Loucy (cell line): ENCODE data around the gene ATRIP.
A peak's percentile ranks its signal among the peaks of the same experiment; 100 is the strongest.

Experiments
- H2AFZ ChIP-seq: fragments of 200-600 bp; sonication (generic); 2 replicates; pipeline ENCODE4 v1.6.0; 2016; ENCODE audit warnings: antibody characterized with exemption, mild to moderate bottlenecking, low read length, moderate library complexity
- H3F3A ChIP-seq: fragments of 200-600 bp; 2 replicates; pipeline ENCODE4 v1.6.0; 2016; ENCODE audit warnings: antibody characterized with exemption, low read depth, mild to moderate bottlenecking
- H3K27me3 ChIP-seq: fragments of 200-600 bp; sonication (generic); 2 replicates; pipeline ENCODE4 v1.6.1; 2014; ENCODE audit warnings: low read length, mild to moderate bottlenecking; ENCODE audit not compliant: insufficient read depth, poor library complexity, severe bottlenecking
- H3K36me3 ChIP-seq: fragments of 200-600 bp; sonication (generic); 2 replicates; pipeline ENCODE4 v1.6.1; 2016; ENCODE audit warnings: low read length; ENCODE audit not compliant: insufficient read depth
- H3K4me1 ChIP-seq: fragments of 200-600 bp; sonication (generic); 2 replicates; pipeline ENCODE4 v1.5.1; 2014; ENCODE audit warnings: low read length, mild to moderate bottlenecking; ENCODE audit not compliant: insufficient read depth, poor library complexity, severe bottlenecking
- H3K4me2 ChIP-seq: fragments of 200-600 bp; sonication (generic); 2 replicates; pipeline ENCODE4 v1.6.0; 2014; ENCODE audit warnings: antibody characterized with exemption, low read length, low read depth, mild to moderate bottlenecking; ENCODE audit not compliant: poor library complexity, severe bottlenecking
- H3K4me3 ChIP-seq: fragments of 200-600 bp; sonication (generic); 2 replicates; pipeline ENCODE4 v1.5.1; 2014; ENCODE audit warnings: low read length, mild to moderate bottlenecking, mixed read lengths; ENCODE audit not compliant: poor library complexity, severe bottlenecking
- H3K79me2 ChIP-seq: fragments of 200-600 bp; sonication (generic); 2 replicates; pipeline ENCODE4 v1.6.1; 2014; ENCODE audit warnings: low read length; ENCODE audit not compliant: insufficient read depth
- H3K9ac ChIP-seq: fragments of 200-600 bp; sonication (generic); 2 replicates; pipeline ENCODE4 v1.6.0; 2014; ENCODE audit warnings: mild to moderate bottlenecking, low read depth, low read length, moderate library complexity; ENCODE audit not compliant: poor library complexity, severe bottlenecking
- H3K9me2 ChIP-seq: fragments of 200-600 bp; sonication (generic); replicated peaks from 2 replicates; pipeline ENCODE4 v1.6.1; 2016; ENCODE audit warnings: low read depth, low read length, mixed read lengths
- H3K9me3 ChIP-seq: fragments of 200-600 bp; sonication (generic); 2 replicates; pipeline ENCODE4 v1.6.1; 2014; ENCODE audit warnings: mild to moderate bottlenecking, antibody characterized with exemption, low read length, low read depth; ENCODE audit not compliant: insufficient read depth
- H4K20me1 ChIP-seq: fragments of 200-600 bp; sonication (generic); 2 replicates; pipeline ENCODE4 v1.6.0; 2014; ENCODE audit warnings: antibody characterized with exemption, low read length, mild to moderate bottlenecking; ENCODE audit not compliant: insufficient read depth, poor library complexity, severe bottlenecking
- CTCF ChIP-seq: fragments of 200-600 bp; sonication (generic); conservative IDR thresholded peaks from 2 replicates; pipeline ENCODE4 v1.5.1; 2014; ENCODE audit warnings: mild to moderate bottlenecking, antibody characterized with exemption, low read length
- EZH2phosphoT487 ChIP-seq: fragments of 200-600 bp; IDR thresholded peaks from 2 replicates; pipeline ENCODE4 v1.6.1; 2018; ENCODE audit warnings: antibody characterized with exemption, mild to moderate bottlenecking, moderate library complexity, borderline replicate concordance

Gene ATRIP

GRCh38 chr3:48425281-48425812 lies 21.2 kb upstream of the ATRIP start:
- peaks cover 30% of the 10 kb centered on the region for H4K20me1 ChIP-seq
- H3K27me3 ChIP-seq, result no peaks in the 10 kb centered on the region
- peak overlapping the region; percentile 82 for H3K9ac ChIP-seq
- H3K4me3 ChIP-seq, result peak overlapping the region; percentile 78
- no peak overlapping the region for H2AFZ ChIP-seq
- peak overlapping the region; percentile 96 for H3K4me2 ChIP-seq
- peaks cover 81% of the 10 kb centered on the region for H3K79me2 ChIP-seq
- no peaks in the 10 kb centered on the region for H3K9me3 ChIP-seq
- H3K4me1 ChIP-seq, result peaks cover 42% of the 10 kb centered on the region
- H3K9me2 ChIP-seq, result no peaks in the 10 kb centered on the region
- H3F3A ChIP-seq, result no peaks in the 10 kb centered on the region
- TF ChIP-seq CTCF (no peak), EZH2phosphoT487 (no peak)
- peaks cover 6% of the 10 kb centered on the region; the same call in 1 of the 2 replicates for H3K36me3 ChIP-seq

- peaks cover 30% of the 10 kb centered on the region for H4K20me1 ChIP-seq
- H3K4me2 ChIP-seq, result peak overlapping the region; percentile 96
- H3K4me1 ChIP-seq, result peaks cover 46% of the 10 kb centered on the region
- H3K9me2 ChIP-seq, result no peaks in the 10 kb centered on the region
- peak overlapping the region; percentile 82 for H3K9ac ChIP-seq
- peaks cover 76% of the 10 kb centered on the region for H3K79me2 ChIP-seq
- no peak overlapping the region for H2AFZ ChIP-seq
- H3F3A ChIP-seq, result no peaks in the 10 kb centered on the region
- no peaks in the 10 kb centered on the region for H3K9me3 ChIP-seq
- TF ChIP-seq CTCF (no peak), EZH2phosphoT487 (no peak)
- H3K4me3 ChIP-seq, result peak overlapping the region; percentile 78
- H3K36me3 ChIP-seq, result peaks cover 6% of the 10 kb centered on the region; the same call in 1 of the 2 replicates
- H3K27me3 ChIP-seq, result no peaks in the 10 kb centered on the region
Observed at GRCh38 chr3:48426401-48426909, 20.1 kb upstream of the ATRIP start.

- Histone ChIP-seq H4K20me1 (peaks cover 30% of the 10 kb centered on the region), H3F3A (no peaks in the 10 kb centered on the region), H3K79me2 (peaks cover 73% of the 10 kb centered on the region), H3K4me1 (peaks cover 46% of the 10 kb centered on the region), H3K27me3 (no peaks in the 10 kb centered on the region), H3K4me3 (peak overlapping the region; percentile 78), H2AFZ (no peak overlapping the region), H3K9ac (peak overlapping the region; percentile 82), H3K9me2 (no peaks in the 10 kb centered on the region), H3K36me3 (peaks cover 6% of the 10 kb centered on the region; the same call in 1 of the 2 replicates), H3K9me3 (no peaks in the 10 kb centered on the region), H3K4me2 (peak overlapping the region; percentile 96)
- no peak for TF ChIP-seq EZH2phosphoT487
- TF ChIP-seq CTCF, result no peak
Observed at GRCh38 chr3:48426944-48427629, 19.4 kb upstream of the ATRIP start.
